Measurements from ENCODE around the gene DNM3.

DNM3 gene

GRCh38 chr1:172457479-172458130 lies 616.3 kb downstream of the DNM3 start:
- no peak for DNase-seq (ENCODE audit: low read depth)
- H3K4me3 ChIP-seq (ENCODE audit: low read length): no peak overlapping the region
- no peak for TF ChIP-seq CTCF (conservative IDR thresholded peaks at IDR 0.05; ENCODE audit: low read length)

GRCh38 chr1:172460177-172460576 lies 618.9 kb downstream of the DNM3 start:
- DNase-seq (ENCODE audit: low read depth): no peak
- no peak overlapping the region for H3K4me3 ChIP-seq (ENCODE audit: low read length)
- TF ChIP-seq CTCF (conservative IDR thresholded peaks at IDR 0.05; ENCODE audit: low read length): no peak

- H3K4me3 ChIP-seq (ENCODE audit: low read length): no peak overlapping the region
- DNase-seq (ENCODE audit: low read depth): no peak
- no peak for TF ChIP-seq CTCF (conservative IDR thresholded peaks at IDR 0.05; ENCODE audit: low read length)
Observed at GRCh38 chr1:172460887-172461315, 619.6 kb downstream of the DNM3 start.

All from AG10803 (cell line).